ENCODE measurements around the gene GSTM2. TPM values are rescaled to one million over a fixed set of nuclear protein-coding genes. Genes with fewer than 3 reads are reported as not detected.

The GSTM2 gene
- total RNA-seq, 4 donors from 2014 or later: 10.4 to 93.7 (median 42.2) TPM

DNA sequence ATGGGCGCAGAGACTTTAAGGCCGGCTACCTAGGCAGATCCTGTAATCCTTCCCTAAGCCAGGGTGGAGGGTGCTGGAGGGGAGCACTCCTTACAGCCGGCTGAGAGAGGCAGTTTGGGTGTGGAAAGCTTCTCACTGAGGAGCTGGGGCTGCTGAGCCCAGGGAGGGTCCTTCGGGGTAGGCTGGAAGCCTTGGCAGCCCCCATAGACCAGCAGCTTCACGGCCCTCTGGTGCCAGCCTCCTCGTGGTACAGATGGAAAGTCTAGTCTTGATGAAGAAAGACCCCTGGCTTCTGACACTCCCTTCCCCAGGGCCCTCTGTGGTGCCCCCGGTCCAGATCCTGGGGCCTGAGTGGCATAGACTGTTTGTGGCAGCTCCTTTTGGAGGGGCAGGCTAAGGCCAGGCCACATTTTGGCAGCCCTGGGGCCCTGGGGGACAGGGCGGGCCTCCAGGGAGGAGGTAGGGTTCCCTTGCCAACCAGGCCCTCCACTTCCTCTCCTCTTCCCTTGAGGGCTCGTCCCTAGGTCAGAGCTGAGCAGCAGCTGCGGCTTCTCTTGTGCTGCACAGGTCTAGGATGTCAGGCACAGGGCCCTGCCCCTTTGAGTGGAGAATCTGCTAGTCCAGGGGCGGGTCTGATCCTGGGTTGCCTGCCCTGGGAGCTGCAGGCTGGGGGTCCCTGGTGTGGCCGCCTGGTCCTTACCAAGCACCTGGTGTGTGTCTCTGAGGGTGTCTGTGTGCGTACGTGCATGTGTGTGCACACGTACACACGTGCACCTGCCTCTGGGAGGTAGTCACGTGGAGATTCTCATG lies 43.5 kb upstream of the GSTM2 start:
- no peak for TF ChIP-seq POLR2A (IDR thresholded peaks at IDR 0.05)
- TF ChIP-seq, protein P1, sequence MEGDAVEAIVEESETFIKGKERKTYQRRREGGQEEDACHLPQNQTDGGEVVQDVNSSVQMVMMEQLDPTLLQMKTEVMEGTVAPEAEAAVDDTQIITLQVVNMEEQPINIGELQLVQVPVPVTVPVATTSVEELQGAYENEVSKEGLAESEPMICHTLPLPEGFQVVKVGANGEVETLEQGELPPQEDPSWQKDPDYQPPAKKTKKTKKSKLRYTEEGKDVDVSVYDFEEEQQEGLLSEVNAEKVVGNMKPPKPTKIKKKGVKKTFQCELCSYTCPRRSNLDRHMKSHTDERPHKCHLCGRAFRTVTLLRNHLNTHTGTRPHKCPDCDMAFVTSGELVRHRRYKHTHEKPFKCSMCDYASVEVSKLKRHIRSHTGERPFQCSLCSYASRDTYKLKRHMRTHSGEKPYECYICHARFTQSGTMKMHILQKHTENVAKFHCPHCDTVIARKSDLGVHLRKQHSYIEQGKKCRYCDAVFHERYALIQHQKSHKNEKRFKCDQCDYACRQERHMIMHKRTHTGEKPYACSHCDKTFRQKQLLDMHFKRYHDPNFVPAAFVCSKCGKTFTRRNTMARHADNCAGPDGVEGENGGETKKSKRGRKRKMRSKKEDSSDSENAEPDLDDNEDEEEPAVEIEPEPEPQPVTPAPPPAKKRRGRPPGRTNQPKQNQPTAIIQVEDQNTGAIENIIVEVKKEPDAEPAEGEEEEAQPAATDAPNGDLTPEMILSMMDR (IDR thresholded peaks at IDR 0.05): no peak
- TF ChIP-seq EP300 (IDR thresholded peaks at IDR 0.05): no peak
- no peak for TF ChIP-seq POLR2AphosphoS5 (IDR thresholded peaks at IDR 0.05)
- no peak for ATAC-seq
- Histone ChIP-seq H3K4me1 (peaks cover 0 to 61% (median 31%) of the 10 kb centered on the region in 3 donors), H3K36me3 (peaks cover 0 to 41% of the 10 kb centered on the region in 2 donors), H3K27ac (peak overlapping the region in 3 of 4 donors; percentile 46 to 66 (median 57)), H3K9me3 (no peaks in the 10 kb centered on the region), H3K27me3 (no peaks in the 10 kb centered on the region), H3K4me3 (peak overlapping the region in 1 of 2 donors; percentile 35)
- WGBS, 2 donors (ENCODE audit: low coverage in 1 of 2): no CpG with 5 or more reads among the region's 17 CpGs

DNA sequence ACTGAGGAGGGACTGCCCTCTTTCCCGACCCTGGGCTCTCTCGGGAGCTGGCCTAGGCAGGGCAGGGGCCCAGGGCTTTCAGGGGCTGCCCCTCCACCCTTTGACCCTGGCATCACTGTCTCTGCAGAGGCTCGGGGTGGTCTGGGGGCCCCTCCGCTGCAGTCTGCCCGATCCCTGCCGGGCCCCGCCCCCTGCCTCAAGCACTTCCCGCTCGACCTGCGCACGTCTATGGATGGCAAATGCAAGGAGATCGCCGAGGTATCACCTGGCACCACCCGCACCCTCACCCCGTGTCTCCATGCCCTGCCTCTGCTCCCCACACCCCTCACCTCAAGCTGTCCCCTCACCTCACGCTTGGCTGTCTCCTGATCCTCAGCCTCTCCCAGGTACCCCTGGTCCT lies 42.7 kb upstream of the GSTM2 start:
- Histone ChIP-seq H3K36me3 (peaks cover 0 to 49% of the 10 kb centered on the region in 2 donors), H3K27me3 (no peaks in the 10 kb centered on the region), H3K27ac (peak overlapping the region in 1 of 4 donors; percentile 24), H3K4me1 (peaks cover 0 to 53% (median 26%) of the 10 kb centered on the region in 3 donors), H3K4me3 (no peak overlapping the region), H3K9me3 (no peaks in the 10 kb centered on the region)
- TF ChIP-seq EP300 (IDR thresholded peaks at IDR 0.05): no peak
- TF ChIP-seq, protein P1 (IDR thresholded peaks at IDR 0.05): no peak
- no peak for ATAC-seq
- 66% methylated on average over 13 of the region's 16 CpGs; no CpG with 5 or more reads in 1 of the 2 donors for WGBS, 2 donors (ENCODE audit: low coverage in 1 of 2)

DNA sequence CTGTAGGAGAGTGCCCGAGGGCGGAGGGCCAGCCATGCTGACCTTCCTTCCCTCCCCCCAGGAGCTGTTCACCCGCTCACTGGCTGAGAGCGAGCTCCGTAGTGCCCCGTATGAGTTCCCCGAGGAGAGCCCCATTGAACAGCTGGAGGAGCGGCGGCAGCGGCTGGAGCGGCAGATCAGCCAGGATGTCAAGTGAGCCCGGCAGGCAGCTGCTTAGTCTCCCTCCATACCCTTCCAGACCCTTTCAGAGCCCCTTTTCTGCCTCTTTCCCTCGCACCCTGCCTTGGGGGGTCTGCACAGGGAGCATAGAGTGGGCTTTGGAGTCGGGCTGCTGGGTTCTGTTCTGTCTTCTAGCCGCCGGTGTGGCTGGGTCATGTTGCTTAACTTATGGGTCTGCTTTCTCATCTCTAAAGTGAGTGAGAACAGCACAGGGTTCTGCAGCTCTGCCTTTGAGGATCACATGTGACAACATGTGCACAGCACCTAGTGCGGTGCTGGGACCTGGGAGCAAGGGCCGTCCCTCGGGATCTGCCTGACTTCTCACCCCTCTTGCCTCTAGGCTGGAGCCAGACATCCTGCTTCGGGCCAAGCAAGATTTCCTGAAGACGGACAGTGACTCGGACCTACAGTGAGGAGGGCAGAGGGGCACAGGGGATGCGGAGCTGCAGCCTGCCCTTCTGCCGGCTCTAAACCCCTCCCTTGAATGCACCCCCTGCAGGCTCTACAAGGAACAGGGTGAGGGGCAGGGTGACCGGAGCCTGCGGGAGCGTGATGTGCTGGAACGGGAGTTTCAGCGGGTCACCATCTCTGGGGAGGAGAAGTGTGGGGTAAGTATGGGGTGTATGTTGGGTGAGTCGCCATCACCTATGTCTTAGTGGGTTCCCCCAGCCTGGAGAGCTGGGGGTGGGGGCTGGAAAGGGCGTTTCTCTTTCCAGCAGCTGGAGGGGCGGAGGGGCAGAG lies 42.0 kb upstream of the GSTM2 start:
- TF ChIP-seq POLR2AphosphoS5 (IDR thresholded peaks at IDR 0.05) (no peak), POLR2A (IDR thresholded peaks at IDR 0.05) (no peak)
- TF ChIP-seq, protein P1 (IDR thresholded peaks at IDR 0.05): no peak
- Histone ChIP-seq H3K36me3 (peaks cover 0 to 53% of the 10 kb centered on the region in 2 donors), H3K4me3 (no peak overlapping the region), H3K27ac (peak overlapping the region in 1 of 4 donors; percentile 24), H3K9me3 (no peaks in the 10 kb centered on the region), H3K27me3 (no peaks in the 10 kb centered on the region), H3K4me1 (peaks cover 0 to 53% (median 25%) of the 10 kb centered on the region in 3 donors)
- WGBS, 2 donors (ENCODE audit: low coverage in 1 of 2): 17 to 30% methylated on average over 1 to 2 of the region's 32 CpGs
- ATAC-seq: no peak

DNA sequence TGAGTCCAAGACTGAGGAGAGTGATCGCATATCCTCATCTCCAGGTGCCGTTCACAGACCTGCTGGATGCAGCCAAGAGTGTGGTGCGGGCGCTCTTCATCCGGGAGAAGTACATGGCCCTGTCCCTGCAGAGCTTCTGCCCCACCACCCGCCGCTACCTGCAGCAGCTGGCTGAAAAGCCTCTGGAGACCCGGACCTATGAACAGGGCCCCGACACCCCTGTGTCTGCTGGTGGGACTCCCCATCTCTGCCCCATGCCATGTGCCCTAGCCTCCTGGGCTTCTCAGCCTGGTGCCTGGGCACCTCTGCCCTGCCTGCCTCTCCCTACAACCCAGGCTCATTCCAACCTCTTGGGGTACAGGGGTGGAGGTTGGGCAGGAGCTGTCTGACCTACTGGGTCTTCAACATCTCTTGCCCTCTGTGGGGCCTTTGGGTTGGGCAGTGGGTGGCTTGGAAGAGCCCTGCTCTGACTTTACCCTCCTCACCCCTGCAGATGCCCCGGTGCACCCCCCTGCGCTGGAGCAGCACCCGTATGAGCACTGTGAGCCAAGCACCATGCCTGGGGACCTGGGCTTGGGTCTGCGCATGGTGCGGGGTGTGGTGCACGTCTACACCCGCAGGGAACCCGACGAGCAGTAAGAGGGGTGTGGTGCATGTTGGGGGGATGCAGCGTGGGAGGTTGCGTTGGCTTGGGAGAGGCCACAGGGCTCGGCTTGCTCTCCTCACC lies 41.0 kb upstream of the GSTM2 start:
- no peaks in the 10 kb centered on the region for H3K27me3 ChIP-seq
- ATAC-seq: no peak
- H3K36me3 ChIP-seq: peaks cover 0 to 62% of the 10 kb centered on the region in 2 donors
- TF ChIP-seq EP300 (IDR thresholded peaks at IDR 0.05) (no peak), POLR2AphosphoS5 (IDR thresholded peaks at IDR 0.05) (no peak), POLR2A (IDR thresholded peaks at IDR 0.05) (no peak)
- TF ChIP-seq, protein P1 (IDR thresholded peaks at IDR 0.05): no peak
- H3K4me3 ChIP-seq: no peak overlapping the region
- H3K9me3 ChIP-seq: no peaks in the 10 kb centered on the region
- no peak overlapping the region for H3K27ac ChIP-seq
- WGBS, 2 donors (ENCODE audit: low coverage in 1 of 2): no CpG with 5 or more reads among the region's 21 CpGs
- H3K4me1 ChIP-seq: peaks cover 0 to 53% (median 17%) of the 10 kb centered on the region in 3 donors
